Smooth muscle cell (in vitro differentiated cells): ENCODE measurements around the gene FOXO3B. TPM values are rescaled to one million over a fixed set of nuclear protein-coding genes. Genes with fewer than 3 reads are reported as not detected.
"Not testable (repeated sequence)": the region's sequence is repeated elsewhere in the genome, so short reads cannot be mapped to it uniquely, and the experiment has no call there.

ENCODE experiments used
- DNase-seq: peaks from one replicate; lab custom pipeline; 2025; ENCODE audit not compliant: unreplicated experiment; lab: John Stamatoyannopoulos, UW
- H2AFZ ChIP-seq: fragments of 200-600 bp; sonication (generic); 2 replicates; pipeline ENCODE4 v1.6.0; 2016; ENCODE audit warnings: antibody characterized with exemption, low read depth, mild to moderate bottlenecking
- H3F3A ChIP-seq: fragments of 200-600 bp; sonication (generic); 2 replicates; pipeline ENCODE4 v1.6.0; 2017; ENCODE audit warnings: antibody characterized with exemption, low read depth
- H3K27ac ChIP-seq: fragments of 200-600 bp; sonication (generic); 2 replicates; pipeline ENCODE4 v1.5.1; 2016; ENCODE audit warnings: low read depth, mild to moderate bottlenecking
- H3K27me3 ChIP-seq: fragments of 200-600 bp; sonication (generic); 2 replicates; pipeline ENCODE4 v1.6.1; 2016; ENCODE audit warnings: low read depth, mild to moderate bottlenecking
- H3K36me3 ChIP-seq: fragments of 200-600 bp; sonication (generic); 2 replicates; pipeline ENCODE4 v1.5.1; 2016; ENCODE audit warnings: low read depth
- H3K4me1 ChIP-seq: fragments of 200-600 bp; sonication (generic); 2 replicates; pipeline ENCODE4 v1.5.1; 2016; ENCODE audit warnings: low read depth
- H3K4me2 ChIP-seq: fragments of 200-600 bp; sonication (generic); 2 replicates; pipeline ENCODE4 v1.6.0; 2016; ENCODE audit warnings: mild to moderate bottlenecking
- H3K4me3 ChIP-seq: fragments of 200-600 bp; sonication (generic); 2 replicates; pipeline ENCODE4 v1.5.1; 2016; ENCODE audit warnings: mild to moderate bottlenecking
- H3K79me2 ChIP-seq: fragments of 200-600 bp; sonication (generic); 2 replicates; pipeline ENCODE4 v1.6.0; 2016; ENCODE audit warnings: low read depth, mild to moderate bottlenecking
- H3K9ac ChIP-seq: fragments of 200-600 bp; sonication (generic); 2 replicates; pipeline ENCODE4 v1.6.0; 2016; ENCODE audit warnings: low read depth
- H3K9me3 ChIP-seq: fragments of 200-600 bp; sonication (generic); replicated peaks from 2 replicates; pipeline ENCODE4 v1.5.1; 2016; ENCODE audit warnings: low read depth
- H4K20me1 ChIP-seq: fragments of 200-600 bp; sonication (generic); 2 replicates; pipeline ENCODE4 v1.6.0; 2016; ENCODE audit warnings: low read depth
- WGBS: methylation state at CpG from one replicate; pipeline ENCODE4 v1.1.7; 2016; ENCODE audit warnings: low lambda C conversion rate; 5-methylcytosine and 5-hydroxymethylcytosine counted together
- polyA plus RNA-seq: library from polyadenylated mRNA; unstranded; fragments of >200 nt; fragmentation: Nextera tagmentation; extraction: Ambion mirVana; gene quantifications from 2 replicates; pipeline ENCODE4 v1.2.1, GENCODE V29; 2016
- small RNA-seq: library from RNA; depleted of rRNA; stranded (forward); fragments of <200 nt; gene quantifications from one replicate; pipeline ENCODE3, GENCODE V24; 2014
- total RNA-seq: library from RNA; depleted of rRNA; stranded (reverse); fragments of >200 nt; gene quantifications from 2 replicates; pipeline ENCODE4 v1.2.3, GENCODE V29; 2014

The FOXO3B gene
- total and polyA plus RNA-seq, 2 experiments from 2014 or later = 5.2 to 7.5 TPM

DNA sequence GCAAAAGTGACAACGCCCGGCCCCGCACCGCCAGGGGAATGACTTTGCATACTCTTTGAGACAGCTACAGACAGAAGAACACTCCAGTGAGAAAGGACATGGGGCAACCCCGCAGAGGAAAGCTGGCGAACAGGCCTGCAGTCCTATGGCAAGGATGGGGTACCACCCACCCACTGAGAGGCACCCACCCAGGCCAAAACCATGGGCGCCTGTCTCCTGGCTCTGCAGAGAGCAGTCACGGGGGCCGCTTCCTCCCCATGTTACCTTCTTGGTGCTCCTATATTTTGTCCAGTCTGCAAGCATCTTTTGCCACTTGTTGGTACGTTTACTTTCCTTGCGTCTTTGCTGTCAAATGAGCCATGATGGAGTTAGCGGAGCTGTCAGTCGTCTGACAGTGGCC lies 43.8 kb downstream of the FOXO3B start:
- H3K4me1 ChIP-seq, H3F3A ChIP-seq, H3K36me3 ChIP-seq, H4K20me1 ChIP-seq, H3K9ac ChIP-seq, H2AFZ ChIP-seq, H3K4me2 ChIP-seq, H3K27ac ChIP-seq, H3K27me3 ChIP-seq, H3K79me2 ChIP-seq, DNase-seq, H3K9me3 ChIP-seq, H3K4me3 ChIP-seq: not testable (repeated sequence)
- WGBS = 96% methylated on average over 13 of the region's 13 CpGs

DNA sequence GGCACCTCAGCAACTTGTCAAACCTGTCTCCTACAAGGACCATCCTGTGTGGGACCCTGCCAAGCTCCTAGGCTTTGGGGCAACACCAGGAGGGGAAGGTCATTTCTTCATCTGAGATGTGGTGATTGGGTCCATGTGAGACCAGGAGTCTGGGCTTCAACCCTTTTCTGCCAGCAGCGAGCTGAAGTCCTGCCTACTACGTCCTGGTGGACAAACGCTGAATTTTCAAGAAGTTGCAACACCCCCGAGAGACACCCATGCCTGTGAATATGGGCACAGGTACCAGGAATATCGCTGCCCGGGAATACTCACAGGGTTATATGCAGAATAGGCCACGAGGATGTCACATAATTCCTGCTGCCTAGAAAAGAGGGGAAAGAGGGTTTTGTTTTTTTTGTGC lies 45.9 kb downstream of the FOXO3B start:
- H3F3A ChIP-seq, H3K4me3 ChIP-seq: not testable (repeated sequence)

DNA sequence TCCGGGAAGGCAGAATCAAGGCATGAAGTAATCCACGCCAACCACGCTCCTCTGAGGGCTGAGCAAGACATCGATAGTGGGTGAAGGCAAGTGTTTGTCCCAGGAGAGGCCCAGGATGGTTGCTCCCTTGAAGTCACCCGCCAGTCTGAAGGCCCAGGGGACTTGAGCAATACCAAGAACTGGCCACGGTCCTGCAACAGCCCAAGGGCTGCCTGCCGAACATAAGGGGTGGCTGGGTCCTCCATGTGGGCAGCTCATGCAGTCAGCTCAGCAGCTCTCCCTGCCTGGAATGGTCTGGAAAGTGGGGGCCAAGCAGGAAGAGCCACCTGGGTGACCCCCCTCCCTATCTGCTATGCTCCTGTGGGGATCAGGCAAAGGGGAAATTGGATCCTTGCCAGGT lies 46.3 kb downstream of the FOXO3B start:
- H3K36me3 ChIP-seq, H3K4me3 ChIP-seq, H3K79me2 ChIP-seq, H3K27ac ChIP-seq, H3F3A ChIP-seq, DNase-seq, H4K20me1 ChIP-seq, H2AFZ ChIP-seq, H3K27me3 ChIP-seq, H3K9ac ChIP-seq, H3K4me2 ChIP-seq, H3K4me1 ChIP-seq, H3K9me3 ChIP-seq: not testable (repeated sequence)
- 94% methylated on average over 7 of the region's 7 CpGs for WGBS

More for the DNA sequence above, 45.9 kb downstream of the FOXO3B start:
- H3K27me3 ChIP-seq, H3K79me2 ChIP-seq, H4K20me1 ChIP-seq, H3K4me2 ChIP-seq, H3K36me3 ChIP-seq, DNase-seq, H3K4me1 ChIP-seq, H3K9ac ChIP-seq, H3K27ac ChIP-seq, H2AFZ ChIP-seq, H3K9me3 ChIP-seq: not testable (repeated sequence)
- 90% methylated on average over 7 of the region's 7 CpGs for WGBS

DNA sequence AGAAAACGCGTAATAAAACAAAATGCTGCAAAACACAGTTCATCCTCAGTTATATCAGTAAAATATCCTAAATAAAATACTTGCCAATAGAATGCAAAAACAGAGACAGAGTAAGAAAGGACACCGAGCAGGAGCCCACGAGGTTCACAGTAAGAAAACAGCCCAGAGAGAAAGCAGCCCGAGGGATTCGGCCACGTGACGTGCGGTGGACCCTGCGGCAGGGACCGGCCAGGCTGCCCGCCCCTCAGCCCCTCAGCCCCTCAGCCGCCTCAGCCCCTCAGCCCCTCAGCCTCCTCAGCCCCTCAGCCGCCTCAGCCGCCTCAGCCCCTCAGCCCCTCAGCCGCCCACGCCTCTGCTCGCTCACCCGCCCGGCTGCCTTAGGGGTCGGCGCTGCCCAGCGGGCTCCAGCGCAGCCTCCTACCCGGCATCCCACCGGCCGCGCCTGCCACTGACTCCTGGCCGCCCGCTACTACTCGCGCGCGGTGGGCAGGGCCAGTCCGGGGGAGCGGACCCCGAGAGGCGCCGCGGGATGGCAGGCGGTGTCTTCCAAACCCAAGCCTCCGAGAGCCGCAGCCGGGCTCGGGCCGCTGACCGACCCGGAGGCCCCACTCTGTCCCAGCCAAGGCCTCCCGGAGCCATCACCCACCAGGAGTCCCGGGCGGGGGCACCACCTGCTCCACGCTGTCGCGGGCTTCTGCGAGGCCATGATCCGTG lies 47.4 kb downstream of the FOXO3B start:
- not testable (repeated sequence) for H3K27ac ChIP-seq, H3F3A ChIP-seq, H3K4me2 ChIP-seq, H3K9ac ChIP-seq, DNase-seq, H4K20me1 ChIP-seq, H3K9me3 ChIP-seq, H3K4me3 ChIP-seq, H3K36me3 ChIP-seq, H3K27me3 ChIP-seq, H3K4me1 ChIP-seq, H2AFZ ChIP-seq, H3K79me2 ChIP-seq
- WGBS = 95% methylated on average over 43 of the region's 56 CpGs

Small RNA genes within 50 kb of the gene (small RNA-seq; reads per million reads assigned to genes)
- gene AC026271.2 (not detected), gene AC026271.4 (not detected)

Other genes starting within 250 kb of the FOXO3B start
- gene LGALS9C, start 205.5 kb downstream of the FOXO3B start, total RNA-seq = 1.5 and 22.0 TPM in 2 replicates
- gene LGALS9C, start 205.5 kb downstream of the FOXO3B start, polyA plus RNA-seq = 0.88 and 6.3 TPM in 2 replicates
- not detected in 2 replicates for gene TBC1D28, start 37.9 kb downstream of the FOXO3B start, total RNA-seq
- gene TBC1D28, start 37.9 kb downstream of the FOXO3B start, polyA plus RNA-seq = 0.24 TPM in 1 of 2 replicates, not detected in the other
- gene FBXW10, start 61.7 kb upstream of the FOXO3B start, total RNA-seq = 0.04 TPM in 1 of 2 replicates, not detected in the other
- not detected in 2 replicates for gene FBXW10, start 61.7 kb upstream of the FOXO3B start, polyA plus RNA-seq
- 102 and 106 TPM in 2 replicates for gene TVP23B, start 98.9 kb upstream of the FOXO3B start, total RNA-seq
- 74.7 and 80.0 TPM in 2 replicates for gene TVP23B, start 98.9 kb upstream of the FOXO3B start, polyA plus RNA-seq
- gene PRPSAP2, start 175.8 kb upstream of the FOXO3B start, total RNA-seq = 37.9 and 39.8 TPM in 2 replicates
- 24.0 TPM in 2 replicates for gene PRPSAP2, start 175.8 kb upstream of the FOXO3B start, polyA plus RNA-seq